NCI-H2196 treated with DMSO at 0.1 percent for 48 hours (cell line): Measurements from ENCODE around the gene CPNE2.

Experiments used
- DNase-seq: peaks from one replicate; lab custom pipeline; 2025; ENCODE audit not compliant: unreplicated experiment; lab: John Stamatoyannopoulos, UW

Gene CPNE2

DNA sequence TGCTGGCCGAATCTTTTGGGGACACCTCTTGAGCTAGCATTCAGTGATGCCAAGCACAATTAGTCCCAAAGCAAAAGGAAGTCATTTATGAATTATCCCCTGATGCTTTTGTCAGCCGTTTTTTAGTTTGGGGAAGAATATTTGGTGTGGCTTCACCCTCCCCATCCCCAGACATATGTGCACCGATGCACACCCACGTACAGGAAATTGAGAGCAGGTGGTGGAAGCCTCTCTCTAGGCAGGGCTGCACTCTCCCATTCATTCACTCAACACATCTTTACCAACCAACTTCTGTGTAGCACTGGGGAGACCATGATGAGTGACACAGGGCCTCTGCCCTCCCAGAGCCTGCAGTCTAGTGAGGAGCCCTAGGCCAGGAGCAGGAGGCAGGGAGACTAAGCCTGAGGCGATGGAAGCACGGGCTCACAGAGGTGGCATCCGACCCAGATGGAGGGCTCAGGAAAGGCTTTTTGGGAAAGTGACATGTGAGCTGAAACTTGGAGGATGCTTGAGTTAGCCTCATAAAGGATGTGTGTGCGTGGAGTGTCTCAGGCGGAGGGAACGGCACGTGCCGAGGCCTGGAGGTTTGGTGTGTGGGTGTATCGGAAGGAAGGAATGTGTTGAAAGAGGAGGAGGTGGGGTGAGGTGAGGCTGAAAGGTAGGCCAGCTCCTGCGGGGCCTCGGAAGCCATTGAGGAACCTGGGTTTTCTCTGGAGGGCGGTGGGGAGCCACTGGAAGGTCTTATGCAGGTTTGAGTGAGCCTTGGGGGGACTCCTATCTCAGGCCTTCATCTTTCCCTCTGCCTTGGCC lies 49.6 kb downstream of the CPNE2 start:
- DNase-seq, result no peak

DNA sequence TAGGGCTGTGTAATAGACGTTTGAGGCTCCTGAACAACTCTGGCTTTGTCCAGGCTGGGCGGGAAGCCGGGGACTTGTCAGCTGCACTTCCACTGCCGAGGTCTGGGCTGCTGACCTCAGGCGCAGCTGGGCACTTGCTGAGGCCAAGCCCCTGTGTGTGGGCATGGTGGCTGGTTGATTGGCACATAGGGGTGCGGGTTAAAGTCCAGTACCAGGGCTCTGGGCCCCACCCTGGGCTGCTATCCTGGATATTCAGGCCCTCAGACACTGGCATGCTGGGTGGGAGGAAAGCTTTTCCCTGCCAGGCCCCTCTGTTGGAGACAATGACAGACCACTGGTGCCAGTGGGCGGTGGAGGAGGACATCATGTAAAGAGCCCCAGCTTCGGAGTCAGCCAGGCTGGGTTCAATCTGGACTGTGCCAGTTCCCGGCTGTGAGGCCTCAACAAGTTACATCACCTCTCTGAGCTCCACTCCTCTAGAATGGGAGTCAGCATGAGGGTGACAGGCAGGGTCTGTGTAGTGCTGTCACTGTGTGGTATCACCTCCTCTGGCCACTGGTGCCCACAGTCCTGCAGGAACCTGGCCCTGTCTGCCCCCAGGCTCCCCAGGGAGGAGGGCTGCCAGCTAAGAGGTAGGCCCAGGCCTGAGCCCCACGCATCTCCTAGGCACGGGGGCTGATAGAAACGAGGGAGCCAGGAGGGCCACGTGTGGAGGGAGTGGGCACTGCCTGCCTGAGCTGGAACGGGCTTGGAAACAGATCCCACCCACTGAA lies 51.0 kb downstream of the CPNE2 start:
- no peak for DNase-seq

DNA sequence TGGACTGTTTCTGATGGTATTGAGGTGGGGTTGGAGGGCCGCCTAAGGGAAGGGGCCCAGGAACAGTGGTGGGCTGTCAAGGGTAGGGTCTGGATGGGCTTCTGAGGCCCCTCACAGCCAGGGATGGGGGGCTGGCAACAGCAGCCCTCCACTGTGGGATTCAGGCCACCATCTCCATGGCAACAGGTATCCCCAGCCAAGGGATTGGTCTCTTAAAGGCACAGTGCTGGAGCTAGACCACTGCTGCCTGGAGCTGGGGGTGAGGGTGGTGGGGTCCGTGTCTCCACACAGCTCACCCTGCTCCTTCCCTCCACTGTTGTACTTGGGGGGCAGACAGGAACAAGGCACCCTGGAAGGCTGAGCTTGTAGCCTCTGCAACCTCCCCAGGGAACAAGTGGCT lies 51.6 kb downstream of the CPNE2 start:
- no peak for DNase-seq

DNA sequence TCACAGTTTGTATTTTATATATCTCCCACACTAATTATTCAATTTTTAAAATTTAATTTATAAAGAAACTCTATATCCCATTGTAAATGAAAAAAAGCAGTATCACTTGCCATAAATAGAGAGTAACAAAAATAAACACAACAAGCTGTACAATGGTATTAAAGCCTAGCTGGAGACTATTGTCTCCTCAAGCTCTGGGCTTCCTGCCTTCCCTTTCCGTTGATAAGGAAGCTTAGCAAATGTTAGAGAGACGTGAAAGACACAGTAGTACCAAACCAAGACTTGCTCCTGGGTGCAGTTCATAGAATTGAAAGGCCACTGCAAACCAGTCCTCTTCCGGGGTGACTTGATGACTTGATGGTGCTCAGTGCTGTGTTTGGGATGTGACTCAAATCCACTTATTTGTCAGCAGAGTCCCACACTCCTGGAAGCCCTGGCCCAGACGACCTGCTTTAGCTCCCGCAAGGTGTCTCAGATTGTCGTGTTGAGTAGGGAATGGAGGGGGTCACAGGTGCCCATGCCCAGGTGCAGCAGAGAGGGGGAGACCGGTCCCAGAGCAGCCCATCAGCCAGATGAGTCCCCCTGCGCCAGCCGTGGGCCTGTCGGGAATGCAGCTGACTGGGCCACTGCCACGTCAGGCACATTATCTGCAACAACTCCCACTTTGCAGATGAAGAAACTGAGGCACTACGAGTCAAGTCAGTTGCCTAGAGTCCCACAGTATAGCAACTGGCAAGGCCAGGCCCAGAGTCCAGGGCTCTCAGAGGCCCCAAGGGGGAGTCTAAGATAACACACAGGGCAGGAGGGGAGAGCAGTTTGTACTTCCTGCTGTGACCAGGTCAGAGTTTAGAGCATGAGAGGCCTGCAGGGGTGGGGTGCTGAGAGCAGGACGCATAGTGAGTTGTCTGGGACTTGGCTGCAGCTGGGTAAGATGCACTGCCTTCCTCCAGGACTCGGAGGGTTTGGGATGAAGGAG lies 53.0 kb downstream of the CPNE2 start:
- no peak for DNase-seq

DNA sequence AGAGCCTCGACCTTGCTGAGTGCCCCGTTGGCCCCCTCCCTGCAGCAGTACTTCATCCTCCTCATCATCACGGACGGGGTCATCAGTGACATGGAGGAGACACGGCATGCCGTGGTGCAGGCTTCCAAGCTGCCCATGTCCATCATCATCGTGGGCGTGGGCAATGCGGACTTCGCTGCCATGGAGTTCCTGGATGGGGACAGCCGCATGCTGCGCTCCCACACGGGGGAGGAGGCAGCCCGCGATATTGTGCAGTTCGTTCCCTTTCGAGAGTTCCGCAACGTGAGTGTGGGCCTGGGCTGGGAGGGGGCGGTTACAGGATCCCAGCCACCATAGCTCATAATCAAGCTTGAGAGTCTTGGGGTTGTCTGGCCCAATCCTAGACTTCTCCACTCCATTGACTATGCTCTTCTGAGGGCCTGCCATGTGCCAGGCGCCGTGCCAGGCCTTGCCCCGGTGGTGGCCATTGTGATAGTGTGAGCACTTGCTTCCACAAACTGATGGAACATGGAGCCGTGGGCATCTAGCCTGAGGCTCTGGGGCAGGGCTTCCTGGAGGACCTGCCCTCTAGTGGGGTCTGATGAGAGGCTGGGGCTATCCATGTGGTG lies 53.8 kb downstream of the CPNE2 start:
- no peak for DNase-seq

DNA sequence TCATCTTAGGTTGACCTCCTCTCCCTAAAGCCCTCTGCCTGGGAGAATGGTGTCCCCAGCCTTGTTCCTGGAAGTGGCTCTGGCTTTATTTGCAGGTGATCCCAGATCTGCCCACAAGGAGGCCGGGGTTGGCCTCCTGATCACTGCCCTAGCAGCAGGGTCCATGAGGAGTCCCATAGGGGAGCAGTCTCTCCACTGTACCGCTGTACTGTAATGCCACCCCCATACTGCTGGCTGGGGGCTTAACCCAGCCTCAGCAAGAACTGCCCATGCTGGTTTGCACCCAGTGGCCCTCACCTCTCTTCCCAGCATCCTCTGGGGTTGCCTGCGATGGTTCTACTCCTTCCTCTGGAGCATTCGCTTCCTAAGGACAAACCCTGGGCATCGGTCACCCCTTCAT lies 54.4 kb downstream of the CPNE2 start:
- DNase-seq, result no peak

DNA sequence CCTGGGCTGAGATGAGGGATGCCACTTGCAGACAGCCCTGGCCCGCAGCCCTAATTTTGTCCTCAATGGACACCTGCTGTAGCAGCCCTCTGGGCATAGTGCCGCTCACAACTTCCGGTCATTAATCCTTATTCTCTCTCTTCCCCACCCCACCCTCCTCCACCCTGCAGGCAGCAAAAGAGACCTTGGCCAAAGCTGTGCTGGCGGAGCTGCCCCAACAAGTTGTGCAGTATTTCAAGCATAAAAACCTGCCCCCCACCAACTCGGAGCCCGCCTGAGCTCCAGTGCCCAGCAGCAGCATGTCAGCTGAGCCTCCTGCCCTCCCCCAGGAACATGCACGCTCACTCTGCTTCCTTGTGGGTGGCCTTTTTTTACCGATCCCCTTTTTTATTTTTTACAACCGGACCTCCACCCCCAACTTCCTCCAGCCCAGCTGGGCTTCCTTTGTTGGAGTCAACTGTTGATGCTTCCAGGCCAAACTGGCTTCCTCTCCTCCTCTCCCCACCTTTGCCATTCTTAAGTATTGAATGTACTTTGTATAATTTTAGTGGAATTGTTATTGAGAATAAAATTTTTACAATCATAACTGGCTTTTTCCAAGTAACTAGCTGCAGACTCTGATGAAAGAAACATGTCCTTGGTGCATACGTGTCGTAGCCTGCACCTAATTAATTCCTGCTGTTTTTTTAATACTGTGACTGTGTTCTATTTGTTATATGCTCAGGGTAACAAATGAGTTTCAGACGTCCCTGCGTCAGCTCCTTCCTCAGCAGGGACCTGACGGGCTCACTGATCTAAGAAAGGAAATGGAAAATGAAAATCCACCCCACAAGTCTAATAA lies 55.2 kb downstream of the CPNE2 start:
- DNase-seq, result no peak

DNA sequence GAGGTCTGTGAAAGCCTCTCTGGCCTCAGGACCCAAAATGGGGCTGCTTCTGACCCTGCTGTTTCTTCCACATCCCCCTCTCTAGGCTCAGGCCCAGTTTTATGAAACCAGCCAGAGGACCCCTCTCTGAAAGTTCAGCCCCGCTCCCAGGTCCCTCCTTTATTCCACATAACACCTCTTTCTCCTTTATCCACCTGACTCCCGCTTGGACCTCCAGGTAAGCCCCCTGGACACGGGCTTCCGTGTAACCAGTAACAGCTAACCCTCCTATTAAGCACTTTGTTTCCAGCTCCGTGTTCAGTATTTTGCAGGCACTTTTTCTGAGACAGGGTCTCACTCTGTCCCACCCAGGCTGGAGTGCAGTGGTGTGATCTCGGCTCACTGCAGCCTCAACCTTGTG lies 56.1 kb downstream of the CPNE2 start:
- DNase-seq, result no peak

DNA sequence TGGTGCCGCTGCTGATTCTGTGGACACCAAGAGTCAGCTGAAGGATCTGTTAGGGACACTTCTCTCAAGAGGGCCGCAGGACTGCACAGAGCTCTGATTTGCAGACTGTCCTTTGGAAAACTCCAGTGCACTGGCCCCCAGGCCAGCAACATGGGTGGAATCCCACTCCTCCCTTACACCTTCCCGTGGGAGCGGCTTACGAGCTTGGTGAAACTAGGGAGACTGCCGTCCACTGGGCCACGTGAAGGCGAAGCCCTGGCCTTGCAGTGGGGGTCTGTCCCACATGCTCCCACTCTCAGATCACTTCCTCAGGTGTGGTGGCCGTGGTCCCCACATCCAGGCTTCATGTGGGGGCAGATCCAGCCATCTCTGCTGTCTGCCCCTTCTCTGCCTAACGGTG lies 57.0 kb downstream of the CPNE2 start:
- DNase-seq, result no peak

DNA sequence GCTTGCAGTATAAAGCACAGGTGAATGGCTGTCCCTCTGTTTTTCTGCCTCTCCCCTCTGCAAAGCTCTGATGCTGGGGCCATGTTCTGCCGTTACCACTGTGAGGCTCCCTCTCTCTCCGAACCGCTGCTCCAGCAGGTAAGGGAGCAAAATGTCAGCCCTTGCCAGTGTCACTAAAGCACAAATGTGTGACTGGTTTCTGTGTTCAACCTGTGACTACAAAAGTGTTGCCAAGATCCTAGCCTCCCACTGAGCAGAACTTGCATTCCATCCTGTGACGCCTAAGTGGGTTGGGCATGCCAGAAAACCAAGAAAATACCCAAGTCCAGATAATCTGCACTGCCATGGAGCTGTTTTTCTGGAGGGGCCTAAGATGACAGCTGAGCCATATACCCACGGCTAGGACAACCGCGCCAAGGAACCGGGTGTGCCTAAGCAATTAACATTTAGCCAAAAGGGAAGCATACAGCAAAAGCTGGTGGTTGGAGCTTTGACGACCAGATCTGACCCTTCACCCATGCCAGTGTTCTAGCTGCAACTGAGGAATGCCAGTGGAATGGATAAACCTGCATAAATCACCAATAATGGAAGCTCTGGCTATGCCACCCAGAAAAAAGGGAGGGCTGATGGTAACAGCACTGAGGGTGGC lies 58.4 kb downstream of the CPNE2 start:
- no peak for DNase-seq

DNA sequence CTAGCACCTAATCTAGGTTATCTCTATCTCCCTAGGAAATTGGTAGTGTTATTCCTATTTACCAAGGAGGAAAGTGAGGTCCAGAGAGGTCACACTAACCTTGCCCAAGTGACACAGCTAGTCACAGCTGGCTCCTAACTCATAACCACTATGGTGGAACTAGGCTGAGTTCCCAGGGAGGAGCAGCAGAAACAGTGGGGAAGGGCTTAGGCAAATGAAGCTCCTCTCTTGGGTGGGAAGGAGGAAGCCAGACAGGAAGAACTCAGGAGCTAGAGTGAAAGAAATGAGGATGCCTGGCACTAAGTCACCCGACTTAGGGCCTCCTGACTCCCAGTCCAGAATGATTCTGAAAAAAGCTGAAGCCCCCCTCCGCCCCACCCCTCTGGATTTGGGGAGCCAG lies 59.0 kb downstream of the CPNE2 start:
- DNase-seq, result no peak

DNA sequence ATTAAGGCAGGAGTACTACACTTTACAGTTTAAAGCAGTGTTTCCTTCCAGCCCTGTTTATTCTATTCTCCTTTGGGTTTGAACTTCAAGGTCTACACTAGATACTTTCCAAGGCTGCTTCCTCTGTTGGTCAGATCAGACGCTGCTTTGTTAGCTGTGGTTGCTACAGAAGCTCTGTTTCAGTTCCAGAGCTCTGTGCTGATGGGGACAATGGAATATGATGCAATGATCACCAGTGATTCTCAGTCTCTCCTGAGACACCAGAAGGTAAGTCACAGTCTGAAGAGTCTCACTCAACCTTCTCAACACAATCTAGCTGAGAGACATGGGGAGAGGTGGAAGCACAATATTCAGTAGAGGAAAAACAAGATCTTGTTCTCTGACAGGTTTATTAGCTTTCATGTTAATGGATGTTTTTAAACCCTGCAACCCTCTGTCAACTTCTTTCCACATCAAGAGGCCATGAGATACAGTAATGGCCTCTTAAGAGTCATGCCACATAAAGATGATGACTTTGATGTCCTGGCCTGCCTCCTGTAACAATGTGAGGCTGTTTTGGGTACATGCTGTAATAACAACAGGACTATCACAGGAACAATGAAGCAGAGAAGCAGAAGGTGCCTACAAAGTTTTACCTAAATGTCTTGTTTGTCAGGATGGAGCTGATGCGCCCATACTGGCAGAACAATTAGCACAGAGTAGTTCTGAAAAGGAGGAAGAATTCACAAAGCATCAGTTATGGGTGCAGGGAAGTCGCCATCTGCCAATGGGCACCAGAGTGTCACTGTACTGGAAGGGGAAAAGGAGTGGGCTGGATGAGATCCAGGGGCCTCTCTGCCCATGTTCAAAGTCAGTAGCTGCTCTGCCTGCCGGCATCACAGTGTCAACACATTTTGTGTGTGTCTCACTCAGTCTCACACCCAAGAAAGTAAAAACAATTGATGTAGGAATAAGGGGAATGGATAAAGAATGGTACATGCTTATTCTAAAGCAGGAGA lies 60.0 kb downstream of the CPNE2 start:
- DNase-seq, result no peak

DNA sequence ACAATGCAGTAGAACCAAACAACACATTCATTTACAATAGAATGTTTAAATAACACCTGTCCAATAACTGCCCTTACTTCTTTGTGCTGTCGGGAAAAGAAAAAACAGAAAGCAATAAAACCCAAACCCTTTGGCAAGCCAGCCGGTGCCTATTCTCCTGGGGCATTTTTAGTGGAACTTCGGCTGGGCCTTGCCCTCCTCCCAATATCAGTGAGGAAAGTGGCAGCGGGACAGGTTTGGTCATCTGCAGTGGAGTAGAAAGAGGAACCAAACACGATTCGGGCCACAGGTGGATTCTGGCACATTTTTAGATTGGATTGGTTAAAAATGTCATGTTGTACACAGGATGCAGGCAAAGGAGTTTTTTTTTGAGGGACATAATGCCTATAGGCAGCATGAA lies 61.5 kb downstream of the CPNE2 start:
- DNase-seq, result no peak

DNA sequence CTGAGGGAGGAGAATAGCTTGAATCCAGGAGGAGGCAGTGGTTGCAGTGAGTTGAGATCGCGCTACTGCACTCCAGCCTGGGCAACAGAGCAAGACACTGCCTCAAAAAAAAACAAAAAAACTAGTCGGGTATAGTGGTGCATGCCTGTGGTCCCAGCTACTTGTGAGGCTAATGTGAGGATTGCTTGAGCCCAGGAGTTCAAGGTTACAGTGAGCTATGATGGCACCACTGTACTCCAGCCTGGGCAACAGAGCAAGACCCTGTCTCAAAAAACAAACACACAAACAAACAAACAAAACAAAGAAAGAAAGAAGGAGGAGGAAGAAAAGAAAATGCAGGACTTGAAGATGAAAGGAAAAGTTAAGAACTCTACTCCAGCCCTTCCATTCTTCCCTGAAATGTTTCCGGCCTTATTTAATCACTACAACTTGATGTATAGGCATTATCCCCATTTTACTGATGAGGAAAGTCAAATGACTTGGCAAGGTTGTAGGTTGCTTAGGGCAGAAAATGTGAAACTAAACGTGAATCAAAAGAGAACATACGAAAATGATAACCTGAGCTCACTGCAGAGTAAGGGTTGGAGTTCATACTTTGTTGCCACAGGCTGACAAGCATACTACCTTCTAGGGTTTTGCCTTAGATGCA lies 63.4 kb downstream of the CPNE2 start:
- DNase-seq, result no peak

DNA sequence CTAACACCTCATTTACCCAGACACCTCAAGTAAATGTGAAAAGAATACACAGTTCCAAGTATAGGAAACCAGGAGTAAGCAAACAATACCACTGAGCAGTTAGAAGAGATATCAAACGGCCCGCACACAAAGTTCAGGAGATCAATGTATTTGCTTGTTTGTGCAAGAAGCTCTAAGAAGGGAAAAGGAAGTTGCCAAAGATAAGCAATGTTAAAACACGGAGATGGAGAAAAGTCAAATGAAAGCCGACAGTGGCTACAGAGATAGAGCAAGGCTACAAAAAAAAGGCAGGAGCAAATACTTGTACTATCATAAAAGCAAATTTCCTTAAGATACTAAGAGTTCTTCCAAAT lies 63.9 kb downstream of the CPNE2 start:
- DNase-seq, result no peak

DNA sequence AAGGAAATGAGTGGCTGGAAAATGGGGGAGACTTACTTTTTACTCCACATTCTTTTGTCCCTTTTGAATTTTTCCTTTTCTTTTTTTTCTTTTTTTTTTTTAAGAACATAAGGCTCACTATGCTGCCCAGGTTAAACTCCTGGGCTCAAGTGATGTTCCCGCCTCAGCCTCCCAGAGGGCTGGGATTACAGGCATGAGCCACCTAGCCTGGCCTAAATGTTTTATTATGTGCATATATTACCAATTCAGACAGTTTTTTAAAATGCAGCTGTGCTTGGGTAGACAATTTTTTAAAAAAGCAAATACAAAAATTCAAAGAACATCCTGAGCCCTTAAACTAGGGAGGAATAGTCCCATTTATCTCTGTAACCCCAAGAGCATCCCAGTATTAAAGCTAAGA lies 65.2 kb downstream of the CPNE2 start:
- no peak for DNase-seq

DNA sequence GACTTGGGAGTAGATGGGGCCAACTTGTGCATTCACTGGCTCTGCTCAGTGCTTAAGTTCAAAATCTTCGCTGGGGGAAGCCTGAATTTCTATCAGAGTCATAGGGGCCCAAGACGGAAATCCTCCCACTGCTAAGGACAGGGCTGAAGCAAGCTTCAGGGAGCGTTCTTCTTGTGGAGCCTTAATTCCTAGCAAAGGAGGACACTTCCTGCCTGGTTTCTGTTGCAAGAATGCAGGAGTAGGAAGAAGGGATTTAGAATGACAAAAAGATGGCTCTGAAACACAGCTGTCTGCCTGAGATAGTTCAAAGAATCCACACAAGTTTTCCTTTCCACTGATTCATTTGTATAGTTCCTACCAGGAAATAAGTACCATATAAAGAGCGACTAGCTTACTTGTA lies 67.1 kb downstream of the CPNE2 start:
- no peak for DNase-seq

DNA sequence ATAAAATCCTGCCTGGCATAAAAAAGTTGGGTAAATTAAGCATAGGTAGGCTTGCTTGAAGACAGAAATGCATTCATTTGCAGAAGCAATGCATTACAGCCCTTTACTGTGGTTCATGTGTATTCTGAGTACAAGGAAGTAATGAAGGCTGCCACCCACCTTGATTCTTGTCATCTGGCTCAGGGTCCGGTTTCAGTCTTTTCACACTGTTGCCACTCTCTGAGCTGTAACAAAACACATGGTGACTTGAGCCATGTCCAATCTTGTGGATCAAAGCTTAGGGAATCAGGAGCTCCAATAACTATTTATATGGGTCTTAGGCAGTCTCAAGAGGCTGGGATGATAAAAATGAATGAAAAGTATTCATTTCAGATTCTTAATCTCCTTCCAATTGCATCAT lies 71.5 kb downstream of the CPNE2 start:
- no peak for DNase-seq
